ENCODE results near the gene PRRC2B. TPM values are rescaled to one million over a fixed set of nuclear protein-coding genes. Genes with fewer than 3 reads are reported as not detected.

The PRRC2B gene
- total RNA-seq, 1 donor from 2014 or later, result 190 TPM

- H3K4me3 ChIP-seq, result no peak overlapping the region
- intact Hi-C loops (cut with DNase I), result loop anchor here (10.0 kb wide), 1 partner anchor 134 kb away; no protein-coding TSS in a partner anchor
- H3K27ac ChIP-seq, result no peak overlapping the region
- peak; percentile 31 for ATAC-seq
- H3K36me3 ChIP-seq, result peaks cover 99% of the 10 kb centered on the region
- H3K4me1 ChIP-seq, result no peaks in the 10 kb centered on the region
- H3K27me3 ChIP-seq, result no peaks in the 10 kb centered on the region
- TF ChIP-seq, protein P1, sequence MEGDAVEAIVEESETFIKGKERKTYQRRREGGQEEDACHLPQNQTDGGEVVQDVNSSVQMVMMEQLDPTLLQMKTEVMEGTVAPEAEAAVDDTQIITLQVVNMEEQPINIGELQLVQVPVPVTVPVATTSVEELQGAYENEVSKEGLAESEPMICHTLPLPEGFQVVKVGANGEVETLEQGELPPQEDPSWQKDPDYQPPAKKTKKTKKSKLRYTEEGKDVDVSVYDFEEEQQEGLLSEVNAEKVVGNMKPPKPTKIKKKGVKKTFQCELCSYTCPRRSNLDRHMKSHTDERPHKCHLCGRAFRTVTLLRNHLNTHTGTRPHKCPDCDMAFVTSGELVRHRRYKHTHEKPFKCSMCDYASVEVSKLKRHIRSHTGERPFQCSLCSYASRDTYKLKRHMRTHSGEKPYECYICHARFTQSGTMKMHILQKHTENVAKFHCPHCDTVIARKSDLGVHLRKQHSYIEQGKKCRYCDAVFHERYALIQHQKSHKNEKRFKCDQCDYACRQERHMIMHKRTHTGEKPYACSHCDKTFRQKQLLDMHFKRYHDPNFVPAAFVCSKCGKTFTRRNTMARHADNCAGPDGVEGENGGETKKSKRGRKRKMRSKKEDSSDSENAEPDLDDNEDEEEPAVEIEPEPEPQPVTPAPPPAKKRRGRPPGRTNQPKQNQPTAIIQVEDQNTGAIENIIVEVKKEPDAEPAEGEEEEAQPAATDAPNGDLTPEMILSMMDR (IDR thresholded peaks at IDR 0.05), result peak; percentile 54
- DNase-seq, result peak; percentile 56
- no peaks in the 10 kb centered on the region for H3K9me3 ChIP-seq
Observed at GRCh38 chr9:131478421-131478868, 84.6 kb downstream of the PRRC2B start.

- no peak overlapping the region for H3K27ac ChIP-seq
- H3K9me3 ChIP-seq, result no peaks in the 10 kb centered on the region
- no peak for ATAC-seq
- no peaks in the 10 kb centered on the region for H3K4me1 ChIP-seq
- no peak for DNase-seq
- H3K4me3 ChIP-seq, result no peak overlapping the region
- H3K27me3 ChIP-seq, result no peaks in the 10 kb centered on the region
- peaks cover 99% of the 10 kb centered on the region for H3K36me3 ChIP-seq
- intact Hi-C loops (cut with DNase I), result loop anchor here (10.0 kb wide), 1 partner anchor 134 kb away; no protein-coding TSS in a partner anchor
- TF ChIP-seq, protein P1 (IDR thresholded peaks at IDR 0.05), result no peak
Observed at GRCh38 chr9:131478911-131479310, 85.0 kb downstream of the PRRC2B start.

GRCh38 chr9:131480258-131480657 lies 86.4 kb downstream of the PRRC2B start:
- TF ChIP-seq, protein P1 (IDR thresholded peaks at IDR 0.05), result no peak
- no peak for DNase-seq
- Histone ChIP-seq H3K36me3 (peaks cover 99% of the 10 kb centered on the region), H3K27me3 (no peaks in the 10 kb centered on the region), H3K4me3 (no peak overlapping the region), H3K4me1 (no peaks in the 10 kb centered on the region), H3K9me3 (no peaks in the 10 kb centered on the region), H3K27ac (no peak overlapping the region)
- intact Hi-C loops (cut with DNase I), result no loop called here
- no peak for ATAC-seq

- intact Hi-C loops (cut with DNase I), result no loop called here
- H3K9me3 ChIP-seq, result no peaks in the 10 kb centered on the region
- ATAC-seq (no peak), DNase-seq (no peak)
- H3K36me3 ChIP-seq, result peaks cover 99% of the 10 kb centered on the region
- no peak overlapping the region for H3K4me3 ChIP-seq
- no peaks in the 10 kb centered on the region for H3K27me3 ChIP-seq
- TF ChIP-seq, protein P1 (IDR thresholded peaks at IDR 0.05), result no peak
- no peaks in the 10 kb centered on the region for H3K4me1 ChIP-seq
- H3K27ac ChIP-seq, result no peak overlapping the region
Observed at GRCh38 chr9:131481441-131482342, 87.8 kb downstream of the PRRC2B start.

GRCh38 chr9:131482343-131483006 lies 88.6 kb downstream of the PRRC2B start:
- intact Hi-C loops (cut with DNase I), result no loop called here
- H3K27ac ChIP-seq, result no peak overlapping the region
- DNase-seq (peak; percentile 51), ATAC-seq (no peak)
- H3K9me3 ChIP-seq, result no peaks in the 10 kb centered on the region
- H3K4me3 ChIP-seq, result no peak overlapping the region
- no peaks in the 10 kb centered on the region for H3K27me3 ChIP-seq
- no peaks in the 10 kb centered on the region for H3K4me1 ChIP-seq
- TF ChIP-seq, protein P1 (IDR thresholded peaks at IDR 0.05), result no peak
- H3K36me3 ChIP-seq, result peaks cover 99% of the 10 kb centered on the region

All from upper lobe of right lung (tissue), 1 donor.